ENCODE measurements around the gene SPANXN4.
A peak's percentile ranks its signal among the peaks of the same experiment; 100 is the strongest.

The SPANXN4 gene, protein sequence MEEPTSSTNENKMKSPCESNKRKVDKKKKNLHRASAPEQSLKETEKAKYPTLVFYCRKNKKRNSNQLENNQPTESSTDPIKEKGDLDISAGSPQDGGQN

DNA sequence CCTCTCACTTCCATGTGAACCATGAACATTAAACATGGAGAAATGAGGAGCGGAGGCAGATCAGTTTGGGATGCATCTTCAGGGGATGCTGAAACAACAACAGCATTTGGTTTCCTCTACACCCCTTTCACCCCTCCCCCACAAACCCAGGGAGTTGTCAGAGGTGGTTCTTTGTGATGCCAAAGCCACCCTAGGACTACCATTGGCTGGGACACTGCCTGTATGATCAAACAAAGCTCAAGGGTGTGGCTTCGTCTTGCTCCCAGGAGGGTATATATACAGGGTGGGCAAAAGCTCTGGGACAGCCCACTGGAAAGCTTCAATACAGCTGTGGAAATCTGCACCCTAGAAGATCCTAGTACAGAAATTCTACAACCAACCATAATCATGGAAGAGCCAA is at the start of gene SPANXN4:
TSS of gene SPANXN4 (plus strand) at position 301 of the 400 bp plus-strand sequence. CDS start at position 388, 87 bp downstream.
- DNase-seq, result no peak

DNA sequence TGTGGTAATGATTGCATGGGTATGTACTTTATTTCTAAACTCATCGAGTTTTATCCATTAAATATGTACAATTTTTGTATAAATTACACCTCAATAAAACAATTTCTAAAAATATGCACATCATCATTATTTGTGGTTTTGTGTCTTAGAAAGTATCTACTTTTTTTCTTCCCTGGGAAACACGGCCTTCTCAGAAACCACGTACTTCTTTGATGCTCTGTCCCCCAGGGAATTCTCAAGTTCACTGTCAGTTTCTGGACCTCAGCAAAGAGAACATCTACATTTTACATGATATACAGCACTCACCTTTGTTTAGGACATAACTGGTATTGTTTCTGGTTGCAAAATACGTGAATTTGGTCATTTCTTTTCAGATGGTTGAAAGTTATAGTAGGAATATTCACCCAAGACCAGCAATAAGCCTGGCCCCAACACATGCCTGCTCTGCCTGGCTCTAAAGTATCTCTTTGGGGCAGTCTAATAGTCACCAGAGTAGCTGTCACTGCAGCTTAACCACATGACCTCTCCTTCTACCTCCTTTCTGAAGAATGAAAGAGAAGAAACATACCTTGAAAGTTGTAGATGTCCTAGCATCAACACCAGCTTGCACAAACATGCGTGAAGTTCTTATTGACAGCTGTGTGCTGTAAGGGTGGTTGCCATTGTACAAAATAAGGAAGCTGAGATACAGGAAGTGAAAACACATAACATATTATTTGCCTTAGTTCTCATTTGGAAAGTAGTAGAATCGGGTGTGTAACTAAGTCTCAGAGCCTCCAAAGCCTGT is 48.4 kb upstream of the SPANXN4 start:
- no peak for DNase-seq

DNA sequence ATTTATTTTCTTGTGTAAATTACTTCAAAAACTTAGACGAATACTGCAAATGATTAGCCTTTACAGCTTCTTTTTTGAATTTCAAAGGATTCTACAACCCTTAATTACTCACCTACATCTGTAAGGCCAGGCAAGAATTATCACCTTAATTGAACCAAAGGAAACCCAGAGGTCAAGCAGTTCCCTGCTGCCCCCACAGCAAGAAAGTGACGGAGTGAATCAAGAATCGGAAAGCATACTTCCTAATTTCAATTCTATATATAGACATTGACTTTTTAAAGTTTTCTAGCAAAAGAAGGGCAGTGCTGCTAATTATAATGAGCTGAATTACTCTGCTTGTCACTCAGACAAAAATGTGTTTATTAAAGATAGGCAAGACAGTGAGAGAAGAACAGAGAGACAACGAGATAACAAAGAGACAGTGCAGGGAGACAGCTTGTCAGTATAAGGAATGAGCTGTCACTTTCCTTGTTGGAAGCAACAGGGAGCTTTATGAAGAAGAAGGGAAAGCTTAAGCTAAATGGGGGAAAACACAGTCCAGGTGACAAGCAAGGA is 47.5 kb upstream of the SPANXN4 start:
- DNase-seq, result no peak

DNA sequence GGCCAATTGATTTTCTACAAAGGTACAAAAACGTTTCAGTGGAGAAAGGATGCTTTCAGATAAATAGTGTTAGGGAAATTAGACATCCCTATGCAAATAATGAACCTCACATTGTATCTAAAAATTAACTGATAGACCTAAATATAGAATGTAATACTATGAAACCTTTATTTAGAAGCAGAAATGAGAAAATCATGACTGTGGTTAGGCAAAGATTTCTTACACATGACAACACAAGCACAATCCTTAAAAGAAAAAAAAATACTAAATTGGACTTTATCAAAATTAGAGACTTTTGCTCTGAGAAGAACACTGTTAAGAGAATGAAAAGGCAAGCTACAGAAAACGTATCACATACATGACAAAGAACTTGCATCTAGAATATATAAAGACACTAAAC is 43.0 kb upstream of the SPANXN4 start:
- no peak for DNase-seq

DNA sequence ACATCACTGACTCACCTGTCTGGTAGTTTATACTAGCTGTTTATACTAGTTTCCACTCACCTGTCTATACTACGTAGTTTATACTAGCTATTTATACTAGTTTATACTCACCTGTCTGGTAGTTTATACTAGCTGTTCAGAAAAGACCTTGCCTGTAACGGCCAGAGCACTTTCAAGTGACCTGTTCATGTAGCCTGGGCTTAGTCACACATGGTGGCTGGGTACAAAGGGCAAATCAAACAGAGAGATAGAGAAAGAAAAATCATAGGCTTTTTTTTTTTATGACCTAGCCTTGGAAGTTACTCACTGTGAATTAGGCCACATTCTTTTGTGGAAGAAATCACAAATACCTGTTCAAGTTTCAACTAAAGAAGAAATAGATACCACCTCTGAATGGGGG is 30.7 kb upstream of the SPANXN4 start:
- DNase-seq, result no peak

DNA sequence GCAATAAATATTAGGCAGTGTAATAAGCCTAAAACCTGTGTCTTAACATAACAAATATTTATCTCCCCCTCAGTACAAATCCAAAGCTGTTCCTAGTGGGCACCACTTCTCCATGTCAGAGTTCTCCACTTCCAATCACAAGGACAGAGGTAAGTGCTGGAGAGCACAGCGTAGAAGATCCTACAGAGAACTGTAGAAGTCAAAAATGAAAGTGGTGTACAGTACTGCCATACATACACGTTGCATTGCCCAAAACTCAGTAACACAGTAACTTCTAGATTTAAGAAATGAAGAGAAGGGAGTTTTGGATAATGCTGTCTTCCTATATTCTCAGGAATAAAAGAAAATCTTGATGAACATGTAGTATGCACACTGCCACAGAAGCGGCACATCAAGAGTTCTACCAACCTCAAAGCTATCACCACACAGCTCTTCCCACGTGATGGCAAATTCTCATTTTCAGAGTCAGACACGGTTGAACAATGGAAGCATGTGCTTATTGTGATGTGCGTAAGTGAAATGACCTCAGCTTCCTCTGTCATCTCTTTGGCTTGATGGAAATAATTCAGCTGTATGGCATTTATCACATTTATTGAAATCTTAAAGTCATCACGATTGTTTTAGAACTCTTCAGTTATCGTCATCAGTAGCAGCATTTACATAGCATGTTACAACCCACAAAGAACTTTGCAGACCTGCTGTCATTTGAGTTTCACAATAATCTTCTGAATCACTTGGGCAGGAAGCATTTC is 27.1 kb upstream of the SPANXN4 start:
- DNase-seq, result no peak

DNA sequence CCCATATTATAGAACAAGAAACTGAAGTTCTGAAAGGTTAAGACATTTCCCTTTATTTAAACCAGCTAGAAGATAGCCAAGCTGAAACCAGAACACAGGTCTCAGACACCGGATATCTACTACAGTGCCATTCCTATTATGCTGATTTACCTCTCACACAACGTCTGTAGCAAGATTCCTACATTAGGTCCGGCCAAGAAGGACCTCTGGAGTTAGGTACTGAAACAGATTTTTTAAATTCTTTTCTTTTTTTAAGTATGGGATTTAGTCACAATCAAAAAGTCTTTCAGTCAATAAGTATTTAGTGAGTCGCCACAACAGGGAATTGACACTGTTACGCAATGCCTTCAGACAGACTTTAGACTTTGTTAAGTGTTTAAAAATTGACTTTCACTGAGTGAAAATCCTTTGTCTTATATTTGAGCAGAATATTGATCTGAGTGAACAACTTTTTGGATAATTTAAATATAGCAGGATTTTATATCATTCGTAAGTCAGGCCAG is 26.5 kb upstream of the SPANXN4 start:
- DNase-seq, result no peak

DNA sequence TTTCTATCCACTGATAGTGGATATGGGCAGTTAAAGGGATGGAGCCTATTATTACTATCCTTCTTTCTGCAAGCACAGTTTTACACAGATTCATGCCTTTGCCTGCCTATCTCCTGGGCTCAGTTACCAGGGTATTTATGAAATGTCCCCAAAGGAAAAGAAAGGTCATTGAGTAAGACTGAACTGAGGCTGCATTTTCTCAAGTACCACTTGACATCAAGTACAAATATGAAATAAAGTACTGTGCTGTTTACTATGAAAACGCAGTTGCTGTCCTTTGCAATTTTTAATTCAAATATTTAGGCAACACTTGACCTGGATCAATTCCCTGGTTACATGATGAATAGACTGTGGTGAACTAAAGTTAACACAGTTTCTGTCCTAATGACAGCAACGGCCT is 23.5 kb upstream of the SPANXN4 start:
- DNase-seq, result no peak

DNA sequence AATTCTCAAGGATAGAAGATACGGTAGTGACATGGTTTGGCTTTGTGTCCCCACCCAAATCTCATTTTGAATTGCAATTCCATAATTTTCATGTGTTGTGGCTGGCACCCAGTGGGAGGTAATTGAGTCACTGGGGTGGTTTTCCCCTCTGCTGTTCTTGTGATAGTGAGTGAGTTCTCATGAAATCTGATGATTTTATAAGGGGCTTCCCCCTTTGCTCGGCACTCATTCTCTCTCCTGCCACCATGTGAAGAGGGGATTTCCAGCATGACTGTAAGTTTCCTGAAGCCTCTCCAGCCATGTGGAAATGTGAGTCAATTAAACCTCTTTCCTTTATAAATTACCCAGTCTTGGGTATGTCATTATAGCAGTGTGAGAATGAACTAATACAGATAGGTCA is 8.5 kb upstream of the SPANXN4 start:
- DNase-seq, result no peak

DNA sequence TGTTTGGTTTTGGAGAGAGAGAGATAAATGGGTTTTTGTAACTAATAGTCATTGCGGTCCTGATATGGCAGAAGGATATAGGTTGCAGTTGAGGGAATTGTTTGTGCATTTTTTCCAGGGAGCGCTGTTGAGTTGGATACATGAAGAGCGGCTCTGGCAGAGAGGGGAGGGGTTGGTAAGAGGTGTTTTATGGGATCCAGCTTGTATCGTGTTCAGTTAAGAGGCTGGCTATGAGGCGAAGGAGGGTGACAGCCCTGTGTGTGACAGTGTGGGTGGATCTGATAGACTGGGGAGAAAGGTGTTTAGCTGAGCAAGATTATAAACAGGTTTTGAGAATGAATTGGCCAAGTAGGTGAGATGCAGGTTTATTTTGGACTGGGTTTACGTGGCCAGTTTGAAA is 1.5 kb downstream of the SPANXN4 start:
- no peak for DNase-seq

DNA sequence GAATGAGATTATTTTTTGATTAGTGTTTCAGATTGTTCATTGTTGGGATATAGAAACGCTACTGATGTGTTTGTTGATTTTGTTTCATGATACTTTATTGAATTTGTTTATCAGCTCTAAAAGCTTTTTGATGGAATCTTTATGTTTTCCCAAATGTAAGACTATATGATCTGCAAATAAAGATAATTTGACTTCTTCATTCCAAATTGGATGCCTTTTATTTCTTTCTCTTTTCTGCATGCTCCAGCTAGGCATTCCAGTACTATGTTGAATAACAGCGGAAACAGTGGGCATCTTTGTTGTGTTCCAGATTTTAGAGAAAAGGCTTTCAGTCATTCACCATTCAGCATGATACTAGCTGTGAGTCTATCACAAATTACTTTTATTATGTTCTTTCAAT is 21.8 kb downstream of the SPANXN4 start:
- no peak for DNase-seq

DNA sequence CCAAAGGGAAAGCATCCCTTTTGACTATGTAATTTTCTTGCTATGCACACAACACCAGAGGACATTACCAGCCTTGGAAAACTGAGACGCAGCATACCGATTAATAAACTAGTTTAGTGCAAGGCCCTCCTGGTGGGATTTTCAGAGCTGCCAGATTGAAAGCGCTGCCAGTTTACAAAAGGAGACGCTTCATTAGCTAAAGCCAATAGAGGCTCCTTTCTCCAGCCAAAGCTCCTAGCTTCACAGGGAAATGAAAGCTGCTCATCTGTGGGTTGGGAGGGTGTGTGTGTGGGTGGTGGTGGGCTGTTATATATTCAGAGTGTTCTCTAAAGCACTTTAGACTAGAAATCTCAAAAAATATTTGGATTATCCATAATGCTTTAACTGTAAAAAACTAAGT is 32.4 kb downstream of the SPANXN4 start:
- DNase-seq, result peak in 4 of 51 donors; percentile 0 to 3 (median 0)

DNA sequence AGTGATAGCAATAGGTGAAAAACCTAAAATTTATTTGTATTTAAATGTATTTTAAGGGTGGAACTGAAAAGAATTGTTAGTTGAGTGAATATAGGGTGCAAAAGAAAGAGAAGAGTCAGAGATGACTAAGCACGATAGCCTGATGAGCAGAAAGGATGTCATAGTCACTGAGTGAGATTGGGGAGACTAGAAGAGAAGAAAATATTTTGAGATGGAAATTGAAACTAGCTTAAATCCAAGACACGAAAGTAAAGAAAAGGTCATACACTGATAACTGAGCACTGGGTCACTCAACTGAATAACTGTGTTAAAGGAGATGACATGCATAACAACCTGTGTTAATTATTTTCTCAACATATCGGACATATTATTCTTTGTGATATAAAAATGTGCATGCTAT is 55.5 kb downstream of the SPANXN4 start:
- no peak for DNase-seq

DNA sequence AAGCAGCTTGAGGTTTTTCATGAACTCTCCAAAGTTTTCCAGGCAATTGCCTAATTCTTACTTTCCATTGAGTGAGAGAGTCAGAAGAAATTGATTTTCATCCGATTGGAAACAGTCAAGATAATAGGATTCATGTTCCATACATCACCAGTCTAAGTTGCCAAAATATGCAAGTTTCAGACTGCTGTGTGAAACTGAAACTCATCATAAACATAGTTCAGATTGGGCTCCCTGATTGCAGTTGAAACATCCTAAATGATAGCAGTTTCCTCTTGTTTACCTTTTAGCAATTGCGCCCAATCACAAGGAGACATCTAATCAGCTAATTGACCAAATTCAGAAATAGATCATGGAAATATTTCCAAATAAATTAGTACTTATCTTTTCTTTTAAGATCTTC is 56.8 kb downstream of the SPANXN4 start:
- DNase-seq, result no peak
